Ishikawa (cell line): ENCODE results near the gene PRCP.

Experiments used
- CEBPB ChIP-seq: IDR thresholded peaks from 2 replicates; pipeline ENCODE4 v1.6.1; 2012
- CREB1 ChIP-seq: IDR thresholded peaks from 2 replicates; pipeline ENCODE4 v1.6.1; 2012; ENCODE audit warnings: low read depth
- EGR1 ChIP-seq: IDR thresholded peaks from 2 replicates; pipeline ENCODE4 v1.6.1; 2012
- EP300 ChIP-seq: IDR thresholded peaks from 2 replicates; pipeline ENCODE4 v1.6.1; 2012; ENCODE audit warnings: borderline replicate concordance
- FOXM1 ChIP-seq: IDR thresholded peaks from 2 replicates; pipeline ENCODE4 v1.6.1; 2012; ENCODE audit warnings: low read depth, borderline replicate concordance
- NFIC ChIP-seq: IDR thresholded peaks from 2 replicates; pipeline ENCODE4 v1.6.1; 2012
- RAD21 ChIP-seq: IDR thresholded peaks from 2 replicates; pipeline ENCODE4 v1.6.1; 2012; ENCODE audit warnings: low read depth
- TAF1 ChIP-seq: IDR thresholded peaks from 2 replicates; pipeline ENCODE4 v1.6.1; 2012; ENCODE audit warnings: low read depth, mild to moderate bottlenecking
- TCF12 ChIP-seq: IDR thresholded peaks from 2 replicates; pipeline ENCODE4 v1.6.1; 2012; ENCODE audit warnings: low read depth
- TEAD4 ChIP-seq: IDR thresholded peaks from 2 replicates; pipeline ENCODE4 v1.6.1; 2012
- YY1 ChIP-seq: IDR thresholded peaks from 2 replicates; pipeline ENCODE4 v1.6.1; 2012; ENCODE audit warnings: low read depth
- ZBTB7A ChIP-seq: IDR thresholded peaks from 2 replicates; pipeline ENCODE4 v1.6.1; 2012; ENCODE audit warnings: low read depth
- TF ChIP-seq, protein P1 (sequence below): IDR thresholded peaks from 2 replicates; pipeline ENCODE4 v1.6.1; 2012
- TF ChIP-seq, protein P2 (sequence below): IDR thresholded peaks from 2 replicates; pipeline ENCODE4 v1.6.1; 2012
- TF ChIP-seq, protein P3 (sequence below): IDR thresholded peaks from 2 replicates; pipeline ENCODE4 v1.6.1; 2012; ENCODE audit warnings: low read depth, mild to moderate bottlenecking

PRCP gene

DNA sequence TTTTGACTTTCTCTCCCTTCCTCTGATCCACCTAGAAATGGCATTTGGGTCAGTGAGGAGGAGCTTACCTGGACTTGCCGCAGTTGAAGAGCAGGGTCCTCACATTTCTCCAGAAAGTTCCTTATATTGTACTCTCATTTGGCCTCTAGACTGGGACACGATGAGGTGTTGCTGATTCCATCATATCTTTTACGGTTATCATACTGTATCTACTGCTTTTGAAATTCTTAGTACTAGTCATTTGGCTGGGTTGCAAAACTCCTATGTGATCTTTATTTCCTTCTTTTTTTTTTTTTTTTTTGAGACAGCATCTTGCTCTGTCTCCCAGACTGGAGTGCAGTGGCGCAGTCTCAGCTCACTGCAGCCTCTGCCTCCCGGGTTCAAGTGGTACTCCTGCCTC is 107.9 kb downstream of the PRCP start:
- TF ChIP-seq YY1, result no peak
- no peak for TF ChIP-seq CREB1
- TF ChIP-seq CEBPB, result no peak
- TF ChIP-seq ZBTB7A, result no peak
- TF ChIP-seq TCF12, result no peak
- TF ChIP-seq, protein P1, sequence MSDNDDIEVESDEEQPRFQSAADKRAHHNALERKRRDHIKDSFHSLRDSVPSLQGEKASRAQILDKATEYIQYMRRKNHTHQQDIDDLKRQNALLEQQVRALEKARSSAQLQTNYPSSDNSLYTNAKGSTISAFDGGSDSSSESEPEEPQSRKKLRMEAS, result no peak
- TF ChIP-seq, protein P2, sequence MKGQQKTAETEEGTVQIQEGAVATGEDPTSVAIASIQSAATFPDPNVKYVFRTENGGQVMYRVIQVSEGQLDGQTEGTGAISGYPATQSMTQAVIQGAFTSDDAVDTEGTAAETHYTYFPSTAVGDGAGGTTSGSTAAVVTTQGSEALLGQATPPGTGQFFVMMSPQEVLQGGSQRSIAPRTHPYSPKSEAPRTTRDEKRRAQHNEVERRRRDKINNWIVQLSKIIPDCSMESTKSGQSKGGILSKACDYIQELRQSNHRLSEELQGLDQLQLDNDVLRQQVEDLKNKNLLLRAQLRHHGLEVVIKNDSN, result no peak
- no peak for TF ChIP-seq TAF1
- TF ChIP-seq, protein P3, sequence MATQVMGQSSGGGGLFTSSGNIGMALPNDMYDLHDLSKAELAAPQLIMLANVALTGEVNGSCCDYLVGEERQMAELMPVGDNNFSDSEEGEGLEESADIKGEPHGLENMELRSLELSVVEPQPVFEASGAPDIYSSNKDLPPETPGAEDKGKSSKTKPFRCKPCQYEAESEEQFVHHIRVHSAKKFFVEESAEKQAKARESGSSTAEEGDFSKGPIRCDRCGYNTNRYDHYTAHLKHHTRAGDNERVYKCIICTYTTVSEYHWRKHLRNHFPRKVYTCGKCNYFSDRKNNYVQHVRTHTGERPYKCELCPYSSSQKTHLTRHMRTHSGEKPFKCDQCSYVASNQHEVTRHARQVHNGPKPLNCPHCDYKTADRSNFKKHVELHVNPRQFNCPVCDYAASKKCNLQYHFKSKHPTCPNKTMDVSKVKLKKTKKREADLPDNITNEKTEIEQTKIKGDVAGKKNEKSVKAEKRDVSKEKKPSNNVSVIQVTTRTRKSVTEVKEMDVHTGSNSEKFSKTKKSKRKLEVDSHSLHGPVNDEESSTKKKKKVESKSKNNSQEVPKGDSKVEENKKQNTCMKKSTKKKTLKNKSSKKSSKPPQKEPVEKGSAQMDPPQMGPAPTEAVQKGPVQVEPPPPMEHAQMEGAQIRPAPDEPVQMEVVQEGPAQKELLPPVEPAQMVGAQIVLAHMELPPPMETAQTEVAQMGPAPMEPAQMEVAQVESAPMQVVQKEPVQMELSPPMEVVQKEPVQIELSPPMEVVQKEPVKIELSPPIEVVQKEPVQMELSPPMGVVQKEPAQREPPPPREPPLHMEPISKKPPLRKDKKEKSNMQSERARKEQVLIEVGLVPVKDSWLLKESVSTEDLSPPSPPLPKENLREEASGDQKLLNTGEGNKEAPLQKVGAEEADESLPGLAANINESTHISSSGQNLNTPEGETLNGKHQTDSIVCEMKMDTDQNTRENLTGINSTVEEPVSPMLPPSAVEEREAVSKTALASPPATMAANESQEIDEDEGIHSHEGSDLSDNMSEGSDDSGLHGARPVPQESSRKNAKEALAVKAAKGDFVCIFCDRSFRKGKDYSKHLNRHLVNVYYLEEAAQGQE, result no peak
- TF ChIP-seq TEAD4, result no peak

DNA sequence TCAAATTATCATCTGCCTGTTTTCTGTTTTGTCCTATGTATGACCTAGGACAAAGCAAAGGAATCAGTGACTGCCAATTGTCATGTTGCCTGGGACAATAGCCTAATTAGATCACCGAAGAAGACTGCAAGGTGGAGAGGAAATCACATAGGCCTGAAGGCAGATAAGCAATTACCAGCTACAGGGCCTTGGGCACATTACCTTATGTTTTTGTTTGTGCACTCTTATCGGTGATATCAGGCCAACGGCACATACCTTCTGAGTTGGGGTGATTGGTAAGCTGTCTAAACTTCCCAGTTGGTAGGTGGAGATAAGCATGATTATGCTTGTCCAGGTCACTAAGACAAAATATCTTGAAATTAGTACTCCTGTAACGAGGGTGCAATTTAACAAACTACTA is 108.5 kb downstream of the PRCP start:
- TF ChIP-seq, protein P2, result no peak
- no peak for TF ChIP-seq TEAD4
- TF ChIP-seq CEBPB, result no peak
- TF ChIP-seq, protein P3, result no peak
- TF ChIP-seq CREB1, result no peak
- TF ChIP-seq TAF1, result no peak
- TF ChIP-seq NFIC, result no peak
- TF ChIP-seq, protein P1, result no peak

DNA sequence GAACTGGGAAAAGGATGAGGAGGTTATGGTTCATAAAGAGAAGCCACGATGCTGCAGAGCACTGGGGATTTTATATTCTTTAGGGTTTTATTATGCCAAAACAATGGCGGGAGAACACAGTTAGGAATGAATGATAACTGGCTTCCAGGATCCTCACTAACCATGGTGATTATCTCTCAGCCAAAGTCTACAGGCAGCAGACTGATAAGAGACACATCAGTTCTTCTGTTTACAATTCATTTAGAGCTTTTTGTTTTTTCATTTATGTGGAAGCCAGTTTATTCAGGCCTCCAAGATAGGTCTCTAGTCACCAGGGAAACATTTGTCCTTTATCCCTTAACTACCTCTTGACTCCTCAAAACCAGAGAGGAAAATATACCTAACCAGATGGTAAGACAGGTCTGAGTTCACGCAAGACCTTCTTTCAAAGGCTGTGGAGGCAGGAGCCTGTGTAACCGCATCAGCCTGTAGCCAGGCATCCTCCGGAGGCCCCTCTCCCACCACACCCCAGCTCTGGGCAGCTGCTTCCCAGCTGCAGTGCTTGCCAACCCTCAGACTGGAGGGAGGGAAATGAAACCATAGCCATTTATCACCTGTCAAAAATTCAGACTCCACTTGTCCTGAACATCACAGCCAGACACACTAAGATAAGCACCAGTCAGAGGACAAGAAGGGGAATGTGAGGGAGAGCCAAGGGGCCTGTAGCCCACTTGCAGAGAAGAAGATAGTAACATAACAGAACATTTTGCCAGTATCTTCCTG is 109.3 kb downstream of the PRCP start:
- no peak for TF ChIP-seq FOXM1
- no peak for TF ChIP-seq CREB1
- TF ChIP-seq NFIC, result no peak
- no peak for TF ChIP-seq YY1
- no peak for TF ChIP-seq RAD21
- TF ChIP-seq EGR1, result no peak
- TF ChIP-seq CEBPB, result no peak
- TF ChIP-seq, protein P2, result no peak

DNA sequence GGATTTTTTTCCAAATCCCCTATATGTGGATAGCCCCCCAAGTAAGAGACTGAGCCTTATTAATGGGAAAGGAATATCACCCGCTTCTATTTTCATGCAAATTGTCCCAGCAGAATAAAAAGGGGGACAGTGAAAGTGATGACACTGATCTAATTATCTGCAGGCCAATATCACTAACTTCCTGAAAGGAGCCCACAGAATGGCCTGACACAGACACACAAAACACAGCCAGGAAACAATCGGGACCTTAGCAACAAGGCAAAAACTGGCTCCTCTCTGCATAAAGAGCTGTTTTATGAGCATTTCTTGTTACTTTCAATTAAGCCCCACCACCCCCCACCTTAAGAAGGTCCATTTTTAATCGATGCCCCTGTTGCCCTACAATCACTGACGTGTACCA is 112.2 kb downstream of the PRCP start:
- TF ChIP-seq TEAD4, result no peak
- TF ChIP-seq EGR1, result no peak
- no peak for TF ChIP-seq FOXM1
- no peak for TF ChIP-seq RAD21
- TF ChIP-seq CEBPB, result no peak
- TF ChIP-seq NFIC, result no peak
- no peak for TF ChIP-seq TCF12
- no peak for TF ChIP-seq CREB1
- no peak for TF ChIP-seq TAF1
- TF ChIP-seq, protein P3, result no peak
- TF ChIP-seq EP300, result no peak
- TF ChIP-seq, protein P1, result no peak
- no peak for TF ChIP-seq YY1
- TF ChIP-seq, protein P2, result no peak
- TF ChIP-seq ZBTB7A, result no peak
